Activated effector memory CD4-positive, alpha-beta T cell treated with anti-CD3 and anti-CD28 coated beads, Interleukin-2, amount 50 U/mL, for 16 hours (primary cell): ENCODE results near the gene SNX25.
"Not testable (repeated sequence)": the region's sequence is repeated elsewhere in the genome, so short reads cannot be mapped to it uniquely, and the experiment has no call there.

Source experiments
- DNase-seq: peaks from one replicate; pipeline ENCODE4 v3.0.0-alpha.2; 2020

SNX25 gene

GRCh38 chr4:185209031-185209851 is at the start of gene SNX25:
TSS of gene SNX25 (plus strand) at chr4:185209598. CDS start at chr4:185209827, 229 bp downstream.
- peak; percentile 96 for DNase-seq

GRCh38 chr4:185165605-185166063 is 43.8 kb upstream of the SNX25 start:
- DNase-seq, result no peak

GRCh38 chr4:185167234-185167633 is 42.2 kb upstream of the SNX25 start:
- DNase-seq, result no peak

DNA sequence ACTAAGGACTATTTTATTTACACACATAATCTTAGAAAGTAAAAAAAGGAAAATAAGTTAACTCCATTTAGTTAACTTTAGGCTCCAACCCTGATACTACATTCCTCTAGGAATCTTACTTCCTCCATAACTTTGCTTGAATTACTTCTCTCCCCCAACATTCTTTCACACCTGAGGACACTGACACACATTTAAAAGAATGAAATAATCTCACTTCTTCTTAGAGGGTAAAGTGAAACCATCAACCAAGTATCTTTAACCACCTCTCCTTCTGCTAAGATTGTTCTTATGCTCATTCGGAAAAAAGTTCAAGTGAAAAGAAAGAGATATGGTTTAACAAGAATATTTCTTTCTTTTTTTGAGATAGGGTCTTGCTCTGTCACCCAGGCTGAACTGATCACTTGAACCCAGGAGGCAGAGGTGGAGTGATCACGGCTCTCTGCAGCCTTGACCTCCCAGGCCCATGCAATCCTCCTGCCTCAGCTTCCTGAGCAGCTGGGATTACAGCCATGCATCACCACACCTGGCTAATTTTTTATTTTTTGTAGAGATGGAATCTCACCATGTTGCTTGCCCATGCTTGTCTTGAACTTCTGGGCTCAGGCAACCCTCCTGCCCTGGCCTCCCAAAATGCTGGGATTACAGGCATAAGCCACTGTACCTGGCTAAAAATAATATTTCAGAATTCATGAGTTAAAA is 37.9 kb upstream of the SNX25 start:
- DNase-seq, result no peak

- no peak for DNase-seq
Observed at GRCh38 chr4:185179488-185179887, 29.9 kb upstream of the SNX25 start.

DNA sequence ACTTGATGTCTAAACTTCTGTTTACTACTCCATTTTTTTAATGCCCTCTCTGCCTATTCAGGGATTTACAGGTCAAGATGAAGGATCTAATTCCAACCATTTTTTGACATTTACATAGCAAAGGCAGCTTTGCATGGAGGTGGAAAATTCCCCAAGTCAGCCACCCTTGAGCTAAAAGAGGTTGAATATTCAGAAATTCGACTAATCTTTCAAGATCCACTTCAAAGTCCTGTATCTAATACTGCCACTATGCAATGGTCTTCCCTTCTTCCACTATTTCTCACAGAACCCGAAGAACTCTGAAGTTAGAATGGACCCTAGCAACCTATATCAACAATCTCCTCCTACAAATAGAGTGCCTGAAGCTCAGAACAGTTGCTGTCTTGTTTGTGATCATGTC is 27.2 kb upstream of the SNX25 start:
- no peak for DNase-seq

DNA sequence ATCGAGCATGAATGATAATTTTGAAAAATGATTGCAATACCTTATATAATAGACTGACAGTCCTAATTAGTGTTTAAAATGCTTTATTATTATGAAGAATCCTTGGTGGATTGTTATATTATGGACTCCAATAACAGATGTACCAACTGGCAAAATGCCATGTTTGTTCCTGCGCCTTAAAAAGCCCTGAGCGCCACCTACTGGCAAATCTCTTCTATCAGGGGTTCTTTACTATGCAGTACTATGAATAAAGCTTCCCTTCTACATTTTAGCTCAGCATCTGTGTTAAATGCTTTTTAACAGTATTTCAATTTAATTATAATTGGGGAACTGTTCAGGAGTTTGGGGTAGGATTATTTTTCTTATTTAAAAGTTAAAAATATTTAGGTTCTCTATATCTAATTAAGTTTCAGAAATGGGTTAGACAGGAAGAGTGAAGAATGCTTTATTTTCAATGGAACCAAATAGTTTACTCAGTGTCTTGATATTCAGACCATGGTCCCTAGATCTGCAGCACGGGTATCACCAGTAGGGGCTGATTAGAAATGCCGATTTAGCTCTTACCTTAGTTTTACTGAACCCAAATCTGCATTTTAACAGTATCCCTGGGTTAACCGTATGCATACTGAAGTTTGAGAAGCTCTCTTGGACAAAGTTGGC is 25.6 kb upstream of the SNX25 start:
- peak; percentile 88 for DNase-seq

DNA sequence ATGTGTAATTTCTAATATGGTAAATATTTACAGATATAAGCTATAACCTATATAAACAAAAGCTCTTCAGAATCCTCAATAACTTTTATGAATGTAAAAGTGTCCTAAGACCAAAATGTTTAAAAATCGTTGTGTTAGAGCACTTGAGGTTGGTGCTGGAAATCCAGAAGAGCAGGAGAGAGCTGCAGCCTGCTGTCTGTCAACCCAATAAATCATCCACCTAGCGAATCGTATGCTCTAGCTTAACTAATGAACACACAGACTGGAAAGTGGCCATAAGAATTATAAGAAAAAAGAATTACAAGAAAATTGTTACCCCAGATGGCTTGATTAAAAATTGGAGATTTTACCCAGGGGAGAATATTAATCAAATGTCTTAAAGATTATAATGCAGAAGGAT is 22.6 kb upstream of the SNX25 start:
- DNase-seq, result no peak

DNA sequence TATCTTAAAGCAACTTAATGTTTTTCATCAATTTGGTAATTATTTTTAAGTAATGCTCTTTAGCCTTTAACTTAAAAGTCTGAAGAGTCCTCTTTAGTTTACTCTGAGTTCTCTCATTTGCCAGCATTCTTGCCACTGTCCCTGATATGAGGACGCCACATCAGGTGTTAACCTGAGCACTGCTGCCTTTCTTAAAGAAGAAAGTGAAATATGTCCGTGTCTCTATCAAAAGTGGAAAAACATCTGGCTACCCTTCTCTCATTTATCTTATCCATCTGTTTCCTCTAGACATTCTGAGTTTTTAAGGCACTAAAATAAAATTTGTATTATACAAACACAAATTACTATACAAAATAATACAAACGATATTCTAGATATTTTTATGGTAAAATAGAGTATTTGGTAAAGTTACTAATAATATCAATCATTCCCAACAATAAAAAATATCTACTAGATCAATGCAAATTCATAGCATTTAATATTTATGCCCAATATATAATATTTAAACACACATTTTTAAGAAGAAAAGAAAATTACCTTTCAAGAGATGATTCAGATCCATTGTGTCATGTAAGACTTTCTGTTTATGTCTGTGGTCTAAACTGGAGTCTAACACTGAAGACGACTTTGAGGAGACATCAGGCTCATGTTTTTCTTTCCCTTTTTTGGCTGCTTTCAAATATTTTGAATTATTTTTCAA is 19.6 kb upstream of the SNX25 start:
- no peak for DNase-seq

DNA sequence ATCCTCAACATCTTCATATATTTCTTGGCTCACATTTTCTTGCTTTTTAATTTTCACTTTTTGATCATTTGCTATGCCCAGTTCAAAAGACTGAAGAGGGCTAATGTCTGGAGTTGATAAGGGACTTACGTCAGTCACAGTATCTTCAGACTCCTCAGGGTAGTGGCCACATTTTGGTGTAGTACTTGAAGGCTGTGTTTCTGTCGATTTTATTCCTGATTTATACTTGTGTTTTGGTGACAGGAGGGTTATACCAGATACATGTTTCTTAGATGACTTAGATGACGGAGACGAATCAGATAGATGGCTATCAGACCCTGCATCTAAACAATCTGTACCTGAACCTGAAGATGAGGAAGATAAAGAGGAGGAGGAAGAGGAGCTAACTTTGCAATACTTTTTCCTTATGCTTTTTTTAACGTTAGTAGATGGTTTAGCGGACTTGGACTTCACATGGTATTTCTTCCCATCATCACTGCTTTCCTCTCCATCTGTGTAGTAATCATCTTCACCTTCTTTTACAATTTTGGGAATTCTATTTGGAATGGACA is 19.0 kb upstream of the SNX25 start:
- no peak for DNase-seq

GRCh38 chr4:185192059-185192458 is 17.3 kb upstream of the SNX25 start:
- no peak for DNase-seq

DNA sequence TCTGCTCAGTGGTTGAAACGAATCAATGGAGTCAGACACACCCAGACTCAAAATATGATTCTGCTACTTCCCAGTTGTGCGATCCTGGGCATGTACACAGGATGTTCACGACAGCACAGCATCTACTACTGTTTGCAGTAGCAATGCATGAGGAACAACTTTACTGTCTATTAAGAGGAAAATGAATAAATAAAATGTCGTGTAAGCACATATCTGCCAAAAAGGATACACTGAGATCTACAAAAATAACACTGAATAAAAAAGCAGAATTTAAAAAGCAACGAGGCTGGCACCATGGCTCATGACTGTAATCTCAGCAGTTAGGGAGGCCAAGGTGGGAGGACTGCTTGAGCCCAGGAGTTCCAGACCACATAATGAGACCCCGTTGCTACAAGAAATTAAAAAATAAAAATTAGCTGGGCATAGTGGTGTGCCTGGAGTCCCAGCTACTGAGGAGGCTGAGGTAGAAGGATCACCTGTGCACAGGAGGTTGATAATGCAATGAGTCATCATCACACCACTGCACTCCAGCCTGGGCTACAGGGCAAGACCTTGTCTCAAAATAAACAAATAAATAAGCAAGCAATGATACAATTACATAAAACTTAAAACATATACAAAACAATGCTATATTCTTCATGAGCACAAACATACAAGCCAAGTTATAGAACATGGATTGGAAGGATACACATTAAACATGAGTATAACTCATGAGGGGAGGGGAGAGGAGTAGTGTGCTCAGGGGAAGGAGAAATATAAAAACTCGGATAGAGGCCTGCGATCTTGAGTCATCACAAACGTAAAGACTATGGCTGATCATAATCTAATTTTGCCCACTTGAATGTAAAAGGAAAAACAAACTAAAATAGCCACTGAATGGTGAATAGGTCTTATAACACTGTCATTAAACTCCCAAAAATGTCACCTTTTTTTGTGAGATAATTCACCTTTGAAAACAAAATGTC is 14.2 kb upstream of the SNX25 start:
- no peak for DNase-seq

- no peak for DNase-seq
Observed at GRCh38 chr4:185196437-185196836, 13.0 kb upstream of the SNX25 start.

GRCh38 chr4:185198189-185198588 is 11.2 kb upstream of the SNX25 start:
- DNase-seq, result not testable (repeated sequence)

- DNase-seq, result peak; percentile 81
Observed at GRCh38 chr4:185201977-185202962, 7.1 kb upstream of the SNX25 start.

DNA sequence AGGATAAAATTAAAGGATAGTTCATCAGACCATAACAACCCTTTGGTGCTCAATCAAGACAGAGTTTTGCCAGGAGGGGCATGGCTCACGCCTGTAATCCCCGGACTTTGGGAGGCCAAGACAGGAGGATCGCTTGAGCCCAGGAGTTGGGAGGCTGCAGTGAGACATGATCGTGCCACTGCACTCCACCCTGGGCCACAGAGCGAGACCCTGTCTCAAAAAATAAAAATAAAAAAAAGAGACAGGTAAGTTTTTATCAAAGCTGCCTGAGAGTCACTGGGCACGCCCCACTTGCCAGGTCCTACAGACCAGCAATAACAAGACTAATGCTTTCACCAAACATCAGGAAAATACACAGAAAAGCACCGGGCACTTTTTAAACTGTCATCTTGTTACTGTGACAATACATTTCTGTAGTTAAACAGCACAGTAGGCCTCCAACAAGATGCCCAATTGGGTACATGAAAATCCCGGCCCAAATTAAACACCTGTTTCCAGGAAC is 6.4 kb upstream of the SNX25 start:
- DNase-seq, result peak; percentile 66

GRCh38 chr4:185203486-185204237 is 5.7 kb upstream of the SNX25 start, which contains the start of gene CFAP97:
TSS of gene CFAP97 (minus strand) at chr4:185204000. CDS start at chr4:185191196, 12,804 bp downstream.
- DNase-seq, result peak; percentile 93

GRCh38 chr4:185204238-185204910 is 5.0 kb upstream of the SNX25 start:
- no peak for DNase-seq
